NB4 (cell line): ENCODE measurements around the gene MOSPD2.

ENCODE experiments used
- POLR2A ChIP-seq: IDR thresholded peaks from 2 replicates; pipeline ENCODE4 v1.6.1; 2011; ENCODE audit warnings: mild to moderate bottlenecking; ENCODE audit not compliant: insufficient read length; ENCODE audit errors: extremely low read depth
- TF ChIP-seq, protein P1 (sequence below): IDR thresholded peaks from one replicate; pipeline ENCODE4 v1.5.1; 2012; ENCODE audit warnings: low read depth, low read length
- TF ChIP-seq, protein P2 (sequence below): IDR thresholded peaks from 2 replicates; pipeline ENCODE4 v1.6.1; 2011; ENCODE audit warnings: low read depth, low read length

DNA sequence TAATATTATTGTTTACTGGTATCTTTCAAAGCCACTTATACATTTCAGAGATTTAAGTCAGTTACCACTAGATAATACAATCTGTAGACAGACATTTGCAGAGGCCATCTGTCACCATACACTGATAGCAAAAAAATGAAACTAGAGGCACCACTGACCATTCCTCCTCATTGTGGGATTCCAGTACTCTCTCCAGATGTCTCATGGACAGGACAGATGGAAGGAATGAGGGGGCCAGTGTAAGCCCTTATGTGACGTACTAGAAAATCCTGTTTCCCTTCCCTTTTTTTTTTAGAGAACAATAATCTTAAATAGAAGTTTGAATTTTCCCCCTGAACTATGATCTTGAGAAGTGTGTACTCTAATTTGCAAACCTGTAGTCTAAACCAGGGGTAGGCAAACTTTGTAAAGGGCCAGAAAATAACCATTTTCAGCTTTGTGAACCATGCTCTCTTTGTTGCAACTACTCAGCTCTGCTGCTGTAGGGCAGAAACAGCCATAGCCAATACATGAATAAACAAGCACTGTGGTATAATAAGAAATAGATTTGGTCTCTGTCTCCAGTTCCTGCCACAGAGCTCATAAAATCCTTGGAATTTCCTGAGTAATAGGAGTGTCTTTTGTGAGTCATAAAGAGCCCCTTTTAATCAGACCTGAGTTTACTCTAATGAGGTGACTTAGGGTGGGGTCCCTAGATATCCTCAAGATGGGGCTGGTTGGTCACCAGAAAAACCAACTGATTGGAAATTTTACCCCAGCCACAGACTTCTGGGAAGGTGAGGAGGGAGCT, 90.4 kb downstream of the MOSPD2 start:
- TF ChIP-seq, protein P1, sequence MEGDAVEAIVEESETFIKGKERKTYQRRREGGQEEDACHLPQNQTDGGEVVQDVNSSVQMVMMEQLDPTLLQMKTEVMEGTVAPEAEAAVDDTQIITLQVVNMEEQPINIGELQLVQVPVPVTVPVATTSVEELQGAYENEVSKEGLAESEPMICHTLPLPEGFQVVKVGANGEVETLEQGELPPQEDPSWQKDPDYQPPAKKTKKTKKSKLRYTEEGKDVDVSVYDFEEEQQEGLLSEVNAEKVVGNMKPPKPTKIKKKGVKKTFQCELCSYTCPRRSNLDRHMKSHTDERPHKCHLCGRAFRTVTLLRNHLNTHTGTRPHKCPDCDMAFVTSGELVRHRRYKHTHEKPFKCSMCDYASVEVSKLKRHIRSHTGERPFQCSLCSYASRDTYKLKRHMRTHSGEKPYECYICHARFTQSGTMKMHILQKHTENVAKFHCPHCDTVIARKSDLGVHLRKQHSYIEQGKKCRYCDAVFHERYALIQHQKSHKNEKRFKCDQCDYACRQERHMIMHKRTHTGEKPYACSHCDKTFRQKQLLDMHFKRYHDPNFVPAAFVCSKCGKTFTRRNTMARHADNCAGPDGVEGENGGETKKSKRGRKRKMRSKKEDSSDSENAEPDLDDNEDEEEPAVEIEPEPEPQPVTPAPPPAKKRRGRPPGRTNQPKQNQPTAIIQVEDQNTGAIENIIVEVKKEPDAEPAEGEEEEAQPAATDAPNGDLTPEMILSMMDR: no peak
- TF ChIP-seq, protein P2, sequence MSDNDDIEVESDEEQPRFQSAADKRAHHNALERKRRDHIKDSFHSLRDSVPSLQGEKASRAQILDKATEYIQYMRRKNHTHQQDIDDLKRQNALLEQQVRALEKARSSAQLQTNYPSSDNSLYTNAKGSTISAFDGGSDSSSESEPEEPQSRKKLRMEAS: no peak
- TF ChIP-seq POLR2A: no peak
